ENCODE data around the gene DHODH.
"Not testable (repeated sequence)": the region's sequence is repeated elsewhere in the genome, so short reads cannot be mapped to it uniquely, and the experiment has no call there.

DHODH gene

GRCh38 chr16:71971571-71971970 is 37.0 kb upstream of the DHODH start:
- DNase-seq (ENCODE audit: insufficient read length, low spot score): no peak
- no peak for FAIRE-seq
- TF ChIP-seq CTCF (IDR thresholded peaks at IDR 0.05; ENCODE audit: insufficient read depth, missing control alignments): no peak

GRCh38 chr16:71972356-71972755 is 36.2 kb upstream of the DHODH start:
- no peak for DNase-seq (ENCODE audit: insufficient read length, low spot score)
- TF ChIP-seq CTCF (IDR thresholded peaks at IDR 0.05; ENCODE audit: insufficient read depth, missing control alignments): no peak
- no peak for FAIRE-seq

GRCh38 chr16:71973001-71973400 is 35.5 kb upstream of the DHODH start:
- DNase-seq (ENCODE audit: insufficient read length, low spot score) (no peak), FAIRE-seq (no peak)
- no peak for TF ChIP-seq CTCF (IDR thresholded peaks at IDR 0.05; ENCODE audit: insufficient read depth, missing control alignments)

- no peak for FAIRE-seq
- TF ChIP-seq CTCF (IDR thresholded peaks at IDR 0.05; ENCODE audit: insufficient read depth, missing control alignments): no peak
Observed at GRCh38 chr16:71974068-71974818, 34.3 kb upstream of the DHODH start.

GRCh38 chr16:71985262-71985974 is 23.1 kb upstream of the DHODH start:
- TF ChIP-seq CTCF (IDR thresholded peaks at IDR 0.05; ENCODE audit: insufficient read depth, missing control alignments): no peak
- DNase-seq (ENCODE audit: insufficient read length, low spot score) (no peak), FAIRE-seq (no peak)

More at GRCh38 chr16:71974068-71974818, 34.3 kb upstream of the DHODH start:
- DNase-seq (ENCODE audit: insufficient read length, low spot score): no peak

GRCh38 chr16:71986131-71986530 is 22.4 kb upstream of the DHODH start:
- no peak for TF ChIP-seq CTCF (IDR thresholded peaks at IDR 0.05; ENCODE audit: insufficient read depth, missing control alignments)
- FAIRE-seq (no peak), DNase-seq (ENCODE audit: insufficient read length, low spot score) (no peak)

- DNase-seq (ENCODE audit: insufficient read length, low spot score) (no peak), FAIRE-seq (no peak)
- no peak for TF ChIP-seq CTCF (IDR thresholded peaks at IDR 0.05; ENCODE audit: insufficient read depth, missing control alignments)
Observed at GRCh38 chr16:71995038-71995437, 13.5 kb upstream of the DHODH start.

GRCh38 chr16:71997578-71997977 is 11.0 kb upstream of the DHODH start:
- not testable (repeated sequence) for FAIRE-seq; DNase-seq (ENCODE audit: insufficient read length, low spot score)

All from D721Med (cell line).